Coronary artery (tissue), 2 donors: ENCODE results near the gene LMNTD2.

ENCODE experiments used
- DNase-seq: peaks from one replicate; pipeline ENCODE4 v3.0.0-alpha.2; 2017; ENCODE audit warnings: low spot score
- H3K27ac ChIP-seq, 2 donors: fragments of 200-600 bp; sonication (generic); one replicate each; pipeline ENCODE4 v1.5.1; 2016 to 2019
- H3K4me3 ChIP-seq: fragments of 200-600 bp; sonication (generic); 2 replicates; pipeline ENCODE4 v1.5.1; 2016; ENCODE audit warnings: mild to moderate bottlenecking, moderate library complexity
- CTCF ChIP-seq: fragments of 200-600 bp; sonication (generic); IDR thresholded peaks from one replicate; pipeline ENCODE4 v1.5.1; 2019; ENCODE audit warnings: antibody characterized with exemption

The LMNTD2 gene

GRCh38 chr11:507727-508515 is 52.6 kb downstream of the LMNTD2 start:
- DNase-seq = no peak
- TF ChIP-seq CTCF = no peak
- H3K27ac ChIP-seq = peak overlapping the region; percentile 99 to 100
- peak overlapping the region; percentile 97 for H3K4me3 ChIP-seq

- DNase-seq = peak; percentile 99
- Histone ChIP-seq H3K27ac (peak within 1 kb of the TSS; percentile 99 to 100), H3K4me3 (peak within 1 kb of the TSS; percentile 97)
- TF ChIP-seq CTCF = no peak
Observed at GRCh38 chr11:506995-507726, 53.4 kb downstream of the LMNTD2 start, which contains the start of gene RNH1. Gene RNH1, minus strand, starts transcription at chr11:507242. Its CDS starts 5,080 bp downstream, at chr11:502162.

- Histone ChIP-seq H3K27ac (peak overlapping the region; percentile 99 to 100), H3K4me3 (peak overlapping the region; percentile 97)
- DNase-seq = peak; percentile 98
- no peak for TF ChIP-seq CTCF
Observed at GRCh38 chr11:506238-506994, 54.1 kb downstream of the LMNTD2 start.

GRCh38 chr11:504994-505344 is 55.6 kb downstream of the LMNTD2 start:
- no peak for DNase-seq
- peak overlapping the region; percentile 97 for H3K4me3 ChIP-seq
- no peak for TF ChIP-seq CTCF
- peak overlapping the region; percentile 70 to 91 for H3K27ac ChIP-seq
